Astrocyte of the cerebellum (primary cell): ENCODE measurements around the gene ZEB1.
"Not testable (repeated sequence)": the region's sequence is repeated elsewhere in the genome, so short reads cannot be mapped to it uniquely, and the experiment has no call there.

Source experiments
- DNase-seq: peaks from one replicate; pipeline ENCODE4 v3.0.0-alpha.2; 2011; ENCODE audit warnings: low read depth
- H3K4me3 ChIP-seq: 2 replicates; pipeline ENCODE4 v1.5.1; 2011; ENCODE audit warnings: mild to moderate bottlenecking, low read depth, low read length, moderate library complexity
- CTCF ChIP-seq: IDR thresholded peaks from 2 replicates; pipeline ENCODE4 v1.5.1; 2012; ENCODE audit warnings: low read length, low read depth, moderate library complexity, mild to moderate bottlenecking; ENCODE audit errors: missing control alignments
- in situ Hi-C: cut with HindIII; loops from 2 replicates; pipeline ENCODE4 v1.10.0; 2017; ENCODE audit warnings: low sequenced_read_pairs

Gene ZEB1

GRCh38 chr10:31397852-31398251 lies 78.8 kb downstream of the ZEB1 start:
- in situ Hi-C loops = no loop called here
- TF ChIP-seq CTCF = no peak

GRCh38 chr10:31399171-31399570 lies 80.2 kb downstream of the ZEB1 start:
- in situ Hi-C loops = no loop called here
- TF ChIP-seq CTCF = no peak
- no peak overlapping the region for H3K4me3 ChIP-seq
- no peak for DNase-seq

More at GRCh38 chr10:31397852-31398251, 78.8 kb downstream of the ZEB1 start:
- no peak for DNase-seq
- no peak overlapping the region for H3K4me3 ChIP-seq

- TF ChIP-seq CTCF = no peak
- H3K4me3 ChIP-seq = no peak overlapping the region
- DNase-seq = no peak
- in situ Hi-C loops = no loop called here
These were observed 80.6 kb downstream of the ZEB1 start for GRCh38 chr10:31399631-31400030.

- TF ChIP-seq CTCF = no peak
- in situ Hi-C loops = no loop called here
These were observed 82.3 kb downstream of the ZEB1 start for GRCh38 chr10:31401287-31401686.

GRCh38 chr10:31404640-31405039 lies 85.6 kb downstream of the ZEB1 start:
- no peak for DNase-seq
- in situ Hi-C loops = no loop called here

More at GRCh38 chr10:31401287-31401686, 82.3 kb downstream of the ZEB1 start:
- no peak overlapping the region for H3K4me3 ChIP-seq
- DNase-seq = no peak

GRCh38 chr10:31405829-31406228 lies 86.8 kb downstream of the ZEB1 start:
- in situ Hi-C loops, DNase-seq, H3K4me3 ChIP-seq: not testable (repeated sequence)

More at GRCh38 chr10:31404640-31405039, 85.6 kb downstream of the ZEB1 start:
- H3K4me3 ChIP-seq = no peak overlapping the region
- no peak for TF ChIP-seq CTCF

- in situ Hi-C loops, DNase-seq, H3K4me3 ChIP-seq: not testable (repeated sequence)
These were observed 93.4 kb downstream of the ZEB1 start for GRCh38 chr10:31412397-31412796.

GRCh38 chr10:31413325-31413724 lies 94.3 kb downstream of the ZEB1 start:
- H3K4me3 ChIP-seq = no peak overlapping the region
- in situ Hi-C loops = no loop called here
- TF ChIP-seq CTCF = no peak
- no peak for DNase-seq
